GM23248 (cell line): Measurements from ENCODE around the gene SIRT7.

Experiments
- EZH2 ChIP-seq: fragments of 200-600 bp; sonication (generic); IDR thresholded peaks from 2 replicates; pipeline ENCODE4 v1.6.1; 2018; ENCODE audit warnings: antibody characterized with exemption, mild to moderate bottlenecking; ENCODE audit not compliant: insufficient read depth, poor library complexity, severe bottlenecking
- EZH2phosphoT487 ChIP-seq: fragments of 200-600 bp; sonication (generic); IDR thresholded peaks from 2 replicates; pipeline ENCODE4 v1.6.1; 2018; ENCODE audit warnings: antibody characterized with exemption, moderate library complexity, mild to moderate bottlenecking, low read depth; ENCODE audit not compliant: insufficient read depth

DNA sequence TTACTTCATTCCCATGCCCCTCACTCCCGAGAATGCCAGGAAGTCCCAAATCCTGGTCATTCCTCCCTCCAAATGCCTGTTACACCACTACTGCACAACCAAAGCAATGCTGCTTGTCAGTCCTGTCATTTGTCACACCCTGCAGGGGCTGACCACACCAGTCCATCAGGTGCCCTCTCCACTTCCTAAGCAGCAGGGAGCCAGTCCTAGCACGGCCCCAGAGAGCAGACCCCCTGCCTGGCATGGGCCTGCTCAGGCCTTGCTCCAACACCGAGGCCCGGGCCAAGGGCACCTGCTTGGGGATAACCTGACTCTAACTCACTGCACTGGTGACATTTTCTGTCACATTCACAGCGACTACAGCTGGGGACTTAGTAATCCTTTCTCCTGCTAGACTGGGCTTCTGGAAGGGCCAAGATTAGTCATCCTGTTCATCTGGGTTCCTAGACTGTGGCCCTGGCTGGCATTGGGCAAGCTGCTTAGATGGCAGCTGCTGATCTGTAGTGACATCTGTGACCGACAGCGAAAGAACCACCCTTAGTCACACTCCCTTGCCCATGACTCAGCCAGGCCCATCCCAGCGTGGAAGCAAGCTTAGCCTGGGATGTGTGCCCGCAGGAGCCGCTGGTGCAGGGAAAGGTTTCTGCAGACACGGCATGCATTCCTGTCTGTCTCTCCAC, 32.0 kb downstream of the SIRT7 start:
- TF ChIP-seq EZH2 (no peak), EZH2phosphoT487 (no peak)
